ENCODE measurements around the gene GPAM.

The GPAM gene

DNA sequence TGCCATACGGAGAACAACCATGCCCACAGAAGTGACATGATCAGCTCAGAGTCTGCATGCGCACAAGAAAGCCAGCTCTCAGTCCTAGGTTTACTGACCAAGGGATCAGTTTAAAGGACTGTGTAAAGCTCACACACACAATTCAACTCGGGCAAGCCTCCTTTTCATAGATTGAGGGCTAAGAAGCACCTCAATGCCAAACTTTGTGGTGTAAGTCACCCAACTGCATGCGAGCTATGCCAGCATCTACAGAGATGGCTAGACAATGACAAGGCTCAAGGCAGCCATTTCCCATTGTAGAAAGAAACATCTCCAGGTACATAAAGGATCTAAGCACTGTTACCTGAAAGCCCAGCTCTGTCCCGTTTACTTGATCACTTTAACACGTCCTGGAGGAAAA is 36.8 kb downstream of the GPAM start (continued):
- TF ChIP-seq, protein P1, sequence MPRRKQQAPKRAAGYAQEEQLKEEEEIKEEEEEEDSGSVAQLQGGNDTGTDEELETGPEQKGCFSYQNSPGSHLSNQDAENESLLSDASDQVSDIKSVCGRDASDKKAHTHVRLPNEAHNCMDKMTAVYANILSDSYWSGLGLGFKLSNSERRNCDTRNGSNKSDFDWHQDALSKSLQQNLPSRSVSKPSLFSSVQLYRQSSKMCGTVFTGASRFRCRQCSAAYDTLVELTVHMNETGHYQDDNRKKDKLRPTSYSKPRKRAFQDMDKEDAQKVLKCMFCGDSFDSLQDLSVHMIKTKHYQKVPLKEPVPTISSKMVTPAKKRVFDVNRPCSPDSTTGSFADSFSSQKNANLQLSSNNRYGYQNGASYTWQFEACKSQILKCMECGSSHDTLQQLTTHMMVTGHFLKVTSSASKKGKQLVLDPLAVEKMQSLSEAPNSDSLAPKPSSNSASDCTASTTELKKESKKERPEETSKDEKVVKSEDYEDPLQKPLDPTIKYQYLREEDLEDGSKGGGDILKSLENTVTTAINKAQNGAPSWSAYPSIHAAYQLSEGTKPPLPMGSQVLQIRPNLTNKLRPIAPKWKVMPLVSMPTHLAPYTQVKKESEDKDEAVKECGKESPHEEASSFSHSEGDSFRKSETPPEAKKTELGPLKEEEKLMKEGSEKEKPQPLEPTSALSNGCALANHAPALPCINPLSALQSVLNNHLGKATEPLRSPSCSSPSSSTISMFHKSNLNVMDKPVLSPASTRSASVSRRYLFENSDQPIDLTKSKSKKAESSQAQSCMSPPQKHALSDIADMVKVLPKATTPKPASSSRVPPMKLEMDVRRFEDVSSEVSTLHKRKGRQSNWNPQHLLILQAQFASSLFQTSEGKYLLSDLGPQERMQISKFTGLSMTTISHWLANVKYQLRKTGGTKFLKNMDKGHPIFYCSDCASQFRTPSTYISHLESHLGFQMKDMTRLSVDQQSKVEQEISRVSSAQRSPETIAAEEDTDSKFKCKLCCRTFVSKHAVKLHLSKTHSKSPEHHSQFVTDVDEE (CRISPR knock-in tag; IDR thresholded peaks at IDR 0.05): no peak
- TF ChIP-seq RARB (CRISPR knock-in tag; IDR thresholded peaks at IDR 0.05) (no peak), ARNTL (CRISPR knock-in tag; IDR thresholded peaks at IDR 0.05; ENCODE audit: borderline replicate concordance, low read depth) (no peak), ZFP3 (CRISPR knock-in tag; IDR thresholded peaks at IDR 0.05) (no peak)
- TF ChIP-seq, protein P2, sequence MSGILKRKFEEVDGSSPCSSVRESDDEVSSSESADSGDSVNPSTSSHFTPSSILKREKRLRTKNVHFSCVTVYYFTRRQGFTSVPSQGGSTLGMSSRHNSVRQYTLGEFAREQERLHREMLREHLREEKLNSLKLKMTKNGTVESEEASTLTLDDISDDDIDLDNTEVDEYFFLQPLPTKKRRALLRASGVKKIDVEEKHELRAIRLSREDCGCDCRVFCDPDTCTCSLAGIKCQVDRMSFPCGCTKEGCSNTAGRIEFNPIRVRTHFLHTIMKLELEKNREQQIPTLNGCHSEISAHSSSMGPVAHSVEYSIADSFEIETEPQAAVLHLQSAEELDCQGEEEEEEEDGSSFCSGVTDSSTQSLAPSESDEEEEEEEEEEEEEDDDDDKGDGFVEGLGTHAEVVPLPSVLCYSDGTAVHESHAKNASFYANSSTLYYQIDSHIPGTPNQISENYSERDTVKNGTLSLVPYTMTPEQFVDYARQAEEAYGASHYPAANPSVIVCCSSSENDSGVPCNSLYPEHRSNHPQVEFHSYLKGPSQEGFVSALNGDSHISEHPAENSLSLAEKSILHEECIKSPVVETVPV (CRISPR knock-in tag; IDR thresholded peaks at IDR 0.05): no peak
- TF ChIP-seq, protein P3, sequence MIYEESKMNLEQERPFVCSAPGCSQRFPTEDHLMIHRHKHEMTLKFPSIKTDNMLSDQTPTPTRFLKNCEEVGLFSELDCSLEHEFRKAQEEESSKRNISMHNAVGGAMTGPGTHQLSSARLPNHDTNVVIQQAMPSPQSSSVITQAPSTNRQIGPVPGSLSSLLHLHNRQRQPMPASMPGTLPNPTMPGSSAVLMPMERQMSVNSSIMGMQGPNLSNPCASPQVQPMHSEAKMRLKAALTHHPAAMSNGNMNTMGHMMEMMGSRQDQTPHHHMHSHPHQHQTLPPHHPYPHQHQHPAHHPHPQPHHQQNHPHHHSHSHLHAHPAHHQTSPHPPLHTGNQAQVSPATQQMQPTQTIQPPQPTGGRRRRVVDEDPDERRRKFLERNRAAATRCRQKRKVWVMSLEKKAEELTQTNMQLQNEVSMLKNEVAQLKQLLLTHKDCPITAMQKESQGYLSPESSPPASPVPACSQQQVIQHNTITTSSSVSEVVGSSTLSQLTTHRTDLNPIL (CRISPR knock-in tag; IDR thresholded peaks at IDR 0.05; ENCODE audit: low read depth): no peak

DNA sequence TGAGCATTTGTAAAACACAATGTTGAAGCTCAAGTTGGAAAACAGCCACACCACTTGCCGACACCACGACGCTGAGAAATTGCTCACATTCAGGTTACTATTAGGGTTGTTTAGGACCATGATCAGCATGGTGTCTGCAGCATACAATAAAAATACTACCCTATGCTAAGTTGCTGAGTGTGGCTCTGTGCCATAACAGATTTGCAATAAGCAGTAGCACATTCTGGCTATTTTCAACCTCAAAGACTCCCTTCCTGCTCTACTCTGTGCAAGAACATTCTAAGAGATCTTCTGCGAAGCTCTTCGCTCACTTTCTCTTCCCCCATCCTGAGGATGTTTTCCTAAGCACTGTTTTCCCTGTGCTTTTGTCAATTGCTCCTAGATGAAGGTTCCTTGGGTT is 38.3 kb downstream of the GPAM start:
- no peak for ATAC-seq
- no peak for TF ChIP-seq ESRRG (CRISPR knock-in tag; IDR thresholded peaks at IDR 0.05)
- no peak for TF ChIP-seq ZNF70 (CRISPR knock-in tag; IDR thresholded peaks at IDR 0.05)
- TF ChIP-seq ZNF8 (CRISPR knock-in tag; IDR thresholded peaks at IDR 0.05): no peak
- TF ChIP-seq GLIS3 (CRISPR knock-in tag; IDR thresholded peaks at IDR 0.05): no peak
- TF ChIP-seq, protein P2 (CRISPR knock-in tag; IDR thresholded peaks at IDR 0.05): no peak
- TF ChIP-seq ARNTL (CRISPR knock-in tag; IDR thresholded peaks at IDR 0.05; ENCODE audit: borderline replicate concordance, low read depth): no peak
- TF ChIP-seq ZFP3 (CRISPR knock-in tag; IDR thresholded peaks at IDR 0.05): no peak
- TF ChIP-seq, protein P1 (CRISPR knock-in tag; IDR thresholded peaks at IDR 0.05): no peak
- TF ChIP-seq OSR1 (CRISPR knock-in tag; IDR thresholded peaks at IDR 0.05): no peak
- no peak for TF ChIP-seq ISL1 (CRISPR knock-in tag; IDR thresholded peaks at IDR 0.05)
- TF ChIP-seq ZFP30 (CRISPR knock-in tag; IDR thresholded peaks at IDR 0.05): no peak
- no peak for TF ChIP-seq SNAI2 (CRISPR knock-in tag; IDR thresholded peaks at IDR 0.05)
- no peak for TF ChIP-seq PPARA (CRISPR knock-in tag; IDR thresholded peaks at IDR 0.05; ENCODE audit: borderline replicate concordance)
- TF ChIP-seq ZNF565 (CRISPR knock-in tag; conservative IDR thresholded peaks at IDR 0.05; ENCODE audit: low read depth): no peak

DNA sequence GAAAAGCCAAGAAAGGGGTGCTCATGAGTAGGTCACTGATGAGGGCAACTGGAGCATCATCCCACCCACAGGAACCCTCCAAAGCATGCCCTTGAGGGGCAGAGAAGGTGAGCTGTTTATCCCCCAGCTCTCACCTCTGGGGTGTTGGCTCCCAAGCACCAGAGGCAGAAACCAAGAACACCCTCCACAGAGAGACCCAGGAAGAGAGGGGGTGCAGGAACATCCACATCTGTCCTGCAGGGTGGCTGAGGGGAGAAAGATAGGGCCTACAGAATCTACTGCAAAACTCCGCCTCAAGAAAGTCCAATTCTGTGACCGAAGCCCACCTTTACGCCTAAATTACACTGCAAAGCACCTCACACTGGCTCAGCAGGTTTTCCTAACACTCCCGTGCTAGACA is 40.1 kb downstream of the GPAM start:
- ATAC-seq: no peak
- TF ChIP-seq PPARA (CRISPR knock-in tag; IDR thresholded peaks at IDR 0.05; ENCODE audit: borderline replicate concordance) (no peak), ZFP3 (CRISPR knock-in tag; IDR thresholded peaks at IDR 0.05) (no peak), BACH2 (CRISPR knock-in tag; IDR thresholded peaks at IDR 0.05; ENCODE audit: borderline replicate concordance) (no peak), ZFP30 (CRISPR knock-in tag; IDR thresholded peaks at IDR 0.05) (no peak), SNAI2 (CRISPR knock-in tag; IDR thresholded peaks at IDR 0.05) (no peak), CSDC2 (CRISPR knock-in tag; IDR thresholded peaks at IDR 0.05) (no peak), ARNTL (CRISPR knock-in tag; IDR thresholded peaks at IDR 0.05; ENCODE audit: borderline replicate concordance, low read depth) (no peak), GLIS3 (CRISPR knock-in tag; IDR thresholded peaks at IDR 0.05) (no peak), ESRRG (CRISPR knock-in tag; IDR thresholded peaks at IDR 0.05) (no peak), ZNF565 (CRISPR knock-in tag; conservative IDR thresholded peaks at IDR 0.05; ENCODE audit: low read depth) (no peak), ZNF8 (CRISPR knock-in tag; IDR thresholded peaks at IDR 0.05) (no peak), TCF4 (CRISPR knock-in tag; IDR thresholded peaks at IDR 0.05; ENCODE audit: borderline replicate concordance) (no peak), RARB (CRISPR knock-in tag; IDR thresholded peaks at IDR 0.05) (no peak), OSR1 (CRISPR knock-in tag; IDR thresholded peaks at IDR 0.05) (no peak), ZNF70 (CRISPR knock-in tag; IDR thresholded peaks at IDR 0.05) (no peak)
- TF ChIP-seq, protein P4, sequence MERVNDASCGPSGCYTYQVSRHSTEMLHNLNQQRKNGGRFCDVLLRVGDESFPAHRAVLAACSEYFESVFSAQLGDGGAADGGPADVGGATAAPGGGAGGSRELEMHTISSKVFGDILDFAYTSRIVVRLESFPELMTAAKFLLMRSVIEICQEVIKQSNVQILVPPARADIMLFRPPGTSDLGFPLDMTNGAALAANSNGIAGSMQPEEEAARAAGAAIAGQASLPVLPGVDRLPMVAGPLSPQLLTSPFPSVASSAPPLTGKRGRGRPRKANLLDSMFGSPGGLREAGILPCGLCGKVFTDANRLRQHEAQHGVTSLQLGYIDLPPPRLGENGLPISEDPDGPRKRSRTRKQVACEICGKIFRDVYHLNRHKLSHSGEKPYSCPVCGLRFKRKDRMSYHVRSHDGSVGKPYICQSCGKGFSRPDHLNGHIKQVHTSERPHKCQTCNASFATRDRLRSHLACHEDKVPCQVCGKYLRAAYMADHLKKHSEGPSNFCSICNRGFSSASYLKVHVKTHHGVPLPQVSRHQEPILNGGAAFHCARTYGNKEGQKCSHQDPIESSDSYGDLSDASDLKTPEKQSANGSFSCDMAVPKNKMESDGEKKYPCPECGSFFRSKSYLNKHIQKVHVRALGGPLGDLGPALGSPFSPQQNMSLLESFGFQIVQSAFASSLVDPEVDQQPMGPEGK (CRISPR knock-in tag; IDR thresholded peaks at IDR 0.05; ENCODE audit: borderline replicate concordance): no peak
- TF ChIP-seq, protein P1 (CRISPR knock-in tag; IDR thresholded peaks at IDR 0.05): no peak

Data from SK-N-SH treated with all-trans-retinoic acid at 6 μM for 48 hours (cell line).